ENCODE data around the gene RAI1.
A peak's percentile ranks its signal among the peaks of the same experiment; 100 is the strongest.
"Not testable (repeated sequence)": the region's sequence is repeated elsewhere in the genome, so short reads cannot be mapped to it uniquely, and the experiment has no call there.

Gene RAI1

GRCh38 chr17:17807440-17807839 is 126.2 kb downstream of the RAI1 start:
- H3K4me1 Mint-ChIP-seq: peaks cover 42% of the 10 kb centered on the region
- peaks cover 3% of the 10 kb centered on the region for H3K27me3 Mint-ChIP-seq (ENCODE audit: low read depth)
- H3K27ac Mint-ChIP-seq: no peak overlapping the region
- TF ChIP-seq CTCF (IDR thresholded peaks at IDR 0.05; ENCODE audit: unreplicated experiment in 3 of 3): no peak
- no peaks in the 10 kb centered on the region for H3K9me3 Mint-ChIP-seq
- no peak overlapping the region for H3K4me3 Mint-ChIP-seq
- peaks cover 24% of the 10 kb centered on the region for H3K36me3 Mint-ChIP-seq (ENCODE audit: low read depth)

- H3K27me3 Mint-ChIP-seq (ENCODE audit: low read depth); H3K9me3 Mint-ChIP-seq; H3K4me3 Mint-ChIP-seq; H3K27ac Mint-ChIP-seq: not testable (repeated sequence)
- H3K36me3 Mint-ChIP-seq (ENCODE audit: low read depth): peaks cover 24% of the 10 kb centered on the region
- H3K4me1 Mint-ChIP-seq: peaks cover 42% of the 10 kb centered on the region
Measured at GRCh38 chr17:17808200-17808599, 126.9 kb downstream of the RAI1 start.

- H3K9me3 Mint-ChIP-seq: no peaks in the 10 kb centered on the region
- H3K27ac Mint-ChIP-seq: peak overlapping the region in 2 of 3 experiments; percentile 5 to 57
- peaks cover 42% of the 10 kb centered on the region for H3K4me1 Mint-ChIP-seq
- H3K4me3 Mint-ChIP-seq: peak overlapping the region; percentile 46 to 67 (median 64)
- peaks cover 20% of the 10 kb centered on the region for H3K36me3 Mint-ChIP-seq (ENCODE audit: low read depth)
- peaks cover 3% of the 10 kb centered on the region for H3K27me3 Mint-ChIP-seq (ENCODE audit: low read depth)
- TF ChIP-seq CTCF (IDR thresholded peaks at IDR 0.05; ENCODE audit: unreplicated experiment in 3 of 3): no peak
Measured at GRCh38 chr17:17808706-17809432, 127.6 kb downstream of the RAI1 start.

GRCh38 chr17:17809531-17810083 is 128.3 kb downstream of the RAI1 start:
- Mint-ChIP-seq H3K4me3 (peak overlapping the region in 2 of 3 experiments; percentile 60 to 75), H3K27me3 (ENCODE audit: low read depth) (peaks cover 3% of the 10 kb centered on the region), H3K36me3 (ENCODE audit: low read depth) (peaks cover 15% of the 10 kb centered on the region), H3K27ac (no peak overlapping the region), H3K9me3 (no peaks in the 10 kb centered on the region), H3K4me1 (peaks cover 42% of the 10 kb centered on the region)
- TF ChIP-seq CTCF (IDR thresholded peaks at IDR 0.05; ENCODE audit: unreplicated experiment in 3 of 3): no peak

- Mint-ChIP-seq H3K36me3 (ENCODE audit: low read depth) (peaks cover 10% of the 10 kb centered on the region), H3K4me3 (peak overlapping the region; percentile 60 to 75 (median 68))
Measured at GRCh38 chr17:17810084-17810894, 129.0 kb downstream of the RAI1 start.

More at GRCh38 chr17:17810084-17810894, 129.0 kb downstream of the RAI1 start:
- peak in 1 of 3 experiments; percentile 10 for TF ChIP-seq CTCF (IDR thresholded peaks at IDR 0.05; ENCODE audit: unreplicated experiment in 3 of 3)
- no peaks in the 10 kb centered on the region for H3K9me3 Mint-ChIP-seq
- peaks cover 42% of the 10 kb centered on the region for H3K4me1 Mint-ChIP-seq
- peak overlapping the region; percentile 55 to 92 (median 71) for H3K27ac Mint-ChIP-seq
- H3K27me3 Mint-ChIP-seq (ENCODE audit: low read depth): peaks cover 3% of the 10 kb centered on the region

Measured in nephron (organoid).